ENCODE data around the gene NAMPT. TPM values are rescaled to one million over a fixed set of nuclear protein-coding genes. Genes with fewer than 3 reads are reported as not detected.

The NAMPT gene
- total RNA-seq, 1 donor from 2014 or later, result 184 TPM

GRCh38 chr7:106223156-106223555 lies 61.6 kb downstream of the NAMPT start:
- Histone ChIP-seq H3K9me3 (no peaks in the 10 kb centered on the region), H3K4me1 (peaks cover 5% of the 10 kb centered on the region), H3K27me3 (no peaks in the 10 kb centered on the region), H3K27ac (peak overlapping the region; percentile 37), H3K4me3 (no peak overlapping the region), H3K36me3 (no peaks in the 10 kb centered on the region)
- no peak for ATAC-seq
- no peak for DNase-seq
- intact Hi-C loops (cut with DNase I), result no loop called here
- TF ChIP-seq CTCF (IDR thresholded peaks at IDR 0.05), result no peak

GRCh38 chr7:106222545-106222944 lies 62.2 kb downstream of the NAMPT start:
- no peak for TF ChIP-seq CTCF (IDR thresholded peaks at IDR 0.05)
- intact Hi-C loops (cut with DNase I), result no loop called here
- peaks cover 12% of the 10 kb centered on the region for H3K4me1 ChIP-seq
- no peaks in the 10 kb centered on the region for H3K9me3 ChIP-seq
- H3K4me3 ChIP-seq, result no peak overlapping the region
- H3K27ac ChIP-seq, result peak overlapping the region; percentile 37
- ATAC-seq, result no peak
- no peaks in the 10 kb centered on the region for H3K27me3 ChIP-seq
- no peaks in the 10 kb centered on the region for H3K36me3 ChIP-seq
- no peak for DNase-seq

- intact Hi-C loops (cut with DNase I), result no loop called here
- Histone ChIP-seq H3K4me3 (no peak overlapping the region), H3K36me3 (no peaks in the 10 kb centered on the region), H3K27ac (no peak overlapping the region), H3K27me3 (no peaks in the 10 kb centered on the region), H3K4me1 (peaks cover 29% of the 10 kb centered on the region), H3K9me3 (no peaks in the 10 kb centered on the region)
- TF ChIP-seq CTCF (IDR thresholded peaks at IDR 0.05), result no peak
- ATAC-seq (no peak), DNase-seq (no peak)
Observed at GRCh38 chr7:106220307-106220706, 64.5 kb downstream of the NAMPT start.

GRCh38 chr7:106219170-106219569 lies 65.6 kb downstream of the NAMPT start:
- TF ChIP-seq CTCF (IDR thresholded peaks at IDR 0.05), result no peak
- intact Hi-C loops (cut with DNase I), result no loop called here
- no peaks in the 10 kb centered on the region for H3K9me3 ChIP-seq
- H3K4me1 ChIP-seq, result peaks cover 29% of the 10 kb centered on the region
- ATAC-seq (no peak), DNase-seq (no peak)
- H3K36me3 ChIP-seq, result no peaks in the 10 kb centered on the region
- H3K27ac ChIP-seq, result no peak overlapping the region
- H3K4me3 ChIP-seq, result no peak overlapping the region
- no peaks in the 10 kb centered on the region for H3K27me3 ChIP-seq

GRCh38 chr7:106218546-106218945 lies 66.2 kb downstream of the NAMPT start:
- Histone ChIP-seq H3K36me3 (no peaks in the 10 kb centered on the region), H3K4me1 (peaks cover 29% of the 10 kb centered on the region), H3K27me3 (no peaks in the 10 kb centered on the region), H3K27ac (no peak overlapping the region), H3K9me3 (no peaks in the 10 kb centered on the region), H3K4me3 (no peak overlapping the region)
- intact Hi-C loops (cut with DNase I), result no loop called here
- DNase-seq, result no peak
- no peak for TF ChIP-seq CTCF (IDR thresholded peaks at IDR 0.05)
- no peak for ATAC-seq

GRCh38 chr7:106216923-106217542 lies 67.8 kb downstream of the NAMPT start:
- H3K27ac ChIP-seq, result peak overlapping the region; percentile 89
- H3K4me1 ChIP-seq, result peaks cover 29% of the 10 kb centered on the region
- no peak for TF ChIP-seq CTCF (IDR thresholded peaks at IDR 0.05)
- no peaks in the 10 kb centered on the region for H3K36me3 ChIP-seq
- H3K27me3 ChIP-seq, result no peaks in the 10 kb centered on the region
- no peaks in the 10 kb centered on the region for H3K9me3 ChIP-seq
- H3K4me3 ChIP-seq, result no peak overlapping the region
- peak; percentile 82 for DNase-seq
- intact Hi-C loops (cut with DNase I), result no loop called here
- ATAC-seq, result peak; percentile 92

Measured in upper lobe of right lung (tissue), 1 donor.